HepG2 (cell line): Measurements from ENCODE around the gene EIF3A. TPM values are rescaled to one million over a fixed set of nuclear protein-coding genes. Genes with fewer than 3 reads are reported as not detected.

Experiments
- ATAC-seq: fragments of 200-7000 bp; cut with Tn5 transposase; 3 replicates; pipeline ENCODE4 v1.9.1; 2020; ENCODE audit warnings: mild to moderate bottlenecking, moderate library complexity
- BruUV-seq: library from RNA; stranded (reverse); fragments of 400-500 nt; replicated peaks from 2 replicates; lab custom pipeline; 2021; lab: Mats Ljungman, UMichigan
- CTCF ChIA-PET: fragments of 300-600 bp; formaldehyde crosslinking; extraction: SDS; loops from one replicate; lab custom pipeline; 2021; ENCODE audit warnings: low total read pairs, inconsistent platforms, low intra/inter-chr PET ratio; lab: Yijun Ruan, JAX
- POLR2A ChIA-PET: fragments of 350-600 bp; sonication (Branson Sonifier 250); formaldehyde crosslinking; loops from one replicate; lab custom pipeline; 2020; ENCODE audit warnings: antibody characterized with exemption, inconsistent platforms; lab: Yijun Ruan, JAX
- DNase-seq: peaks from one replicate; pipeline ENCODE4 v3.0.0-alpha.2; 2015; ENCODE audit warnings: low spot score
- FAIRE-seq: peaks from 3 replicates; lab custom pipeline; 2011; peaks lifted over from hg19 to GRCh38; lab: Jason Lieb, UNC
- H2AFZ ChIP-seq: one replicate; pipeline ENCODE4 v1.6.1; 2011; ENCODE audit warnings: low read length, inconsistent platforms
- H3K27ac ChIP-seq: fragments of 300-600 bp; 3 replicates; pipeline ENCODE4 v1.8.0; 2011; ENCODE audit warnings: mixed run types, mild to moderate bottlenecking, mixed read lengths, low read length, inconsistent platforms; ENCODE audit not compliant: insufficient read depth; ENCODE audit errors: extremely low read length
- H3K27me3 ChIP-seq, 2 experiments: fragments of 200-600 bp in 1 of 2; 2 replicates in 1 of 2; 3 replicates in 1 of 2; pipeline versions ENCODE4 v1.6.0 to v1.8.0; 2011; ENCODE audit warnings: low read length in 2 of 2, mild to moderate bottlenecking in 2 of 2, moderate library complexity in 2 of 2, inconsistent platforms in 1 of 2; ENCODE audit not compliant: insufficient read depth in 2 of 2, control insufficient read depth in 1 of 2
- H3K36me3 ChIP-seq, 2 experiments: fragments of 200-600 bp in 1 of 2; replicated peaks in 1 of 2; 2 replicates in 1 of 2; 3 replicates in 1 of 2; pipeline versions ENCODE4 v1.5.1 to v1.8.0; 2011; ENCODE audit warnings: low read length in 2 of 2, inconsistent platforms in 1 of 2; ENCODE audit not compliant: insufficient read depth in 2 of 2, control insufficient read depth in 1 of 2
- H3K4me1 ChIP-seq: 2 replicates; pipeline ENCODE4 v1.5.1; 2012; ENCODE audit warnings: low read length, inconsistent platforms; ENCODE audit not compliant: insufficient read depth
- H3K4me2 ChIP-seq: 2 replicates; pipeline ENCODE4 v1.6.0; 2011; ENCODE audit warnings: low read depth, low read length, inconsistent platforms
- H3K4me3 ChIP-seq, 3 experiments: fragments of 200-600 bp in 1 of 3; sonication (generic), shearing (Covaris generic) in 1 of 3; replicated peaks in 1 of 3; 2 replicates each; pipeline ENCODE4 v1.5.1; 2011 to 2016; ENCODE audit warnings: low read length in 3 of 3, inconsistent platforms in 2 of 3, low read depth in 2 of 3, mild to moderate bottlenecking in 2 of 3, control low read depth in 1 of 3, mixed read lengths in 1 of 3; ENCODE audit not compliant: insufficient read depth in 1 of 3
- H3K79me2 ChIP-seq: one replicate; pipeline ENCODE4 v1.6.1; 2011; ENCODE audit warnings: low read length, inconsistent platforms; ENCODE audit not compliant: insufficient read depth
- H3K9ac ChIP-seq: 2 replicates; pipeline ENCODE4 v1.6.0; 2011; ENCODE audit warnings: mild to moderate bottlenecking, low read depth, low read length, inconsistent platforms; ENCODE audit not compliant: insufficient read depth
- H3K9me3 ChIP-seq: 2 replicates; pipeline ENCODE4 v1.5.1; 2012; ENCODE audit warnings: mild to moderate bottlenecking, low read length
- H4K20me1 ChIP-seq: 2 replicates; pipeline ENCODE4 v1.6.0; 2011; ENCODE audit warnings: inconsistent platforms, mild to moderate bottlenecking, low read length, moderate library complexity; ENCODE audit not compliant: insufficient read depth
- FOXJ3 ChIP-seq: sonication (generic); formaldehyde crosslinking; IDR thresholded peaks from 2 replicates; pipeline ENCODE4 v1.4.0; 2020; ENCODE audit warnings: missing genetic modification reagents, mild to moderate bottlenecking, borderline replicate concordance
- LBX2 ChIP-seq: sonication (generic); formaldehyde crosslinking; IDR thresholded peaks from 2 replicates; pipeline ENCODE4 v1.5.0; 2020; ENCODE audit warnings: missing genetic modification reagents, mild to moderate bottlenecking, borderline replicate concordance
- MAFG ChIP-seq: sonication (generic); formaldehyde crosslinking; IDR thresholded peaks from 2 replicates; pipeline ENCODE4 v1.5.1; 2020; ENCODE audit warnings: mild to moderate bottlenecking, missing genetic modification reagents
- MED13 ChIP-seq: sonication (generic); formaldehyde crosslinking; IDR thresholded peaks from 2 replicates; pipeline ENCODE4 v1.5.0; 2020; ENCODE audit warnings: missing genetic modification reagents
- MTA3 ChIP-seq: sonication (generic); formaldehyde crosslinking; IDR thresholded peaks from 2 replicates; pipeline ENCODE4 v1.4.0; 2020; ENCODE audit warnings: missing genetic modification reagents
- NAIF1 ChIP-seq: sonication (generic); formaldehyde crosslinking; IDR thresholded peaks from 2 replicates; pipeline ENCODE4 v1.5.0; 2020; ENCODE audit warnings: mild to moderate bottlenecking, missing genetic modification reagents, borderline replicate concordance
- NFKBIZ ChIP-seq: IDR thresholded peaks from 2 replicates; pipeline ENCODE4 v1.6.1; 2018; ENCODE audit warnings: missing genetic modification reagents, missing compliant biosample characterization
- SMAD1 ChIP-seq: sonication (generic); formaldehyde crosslinking; IDR thresholded peaks from 2 replicates; pipeline ENCODE4 v1.4.0; 2020; ENCODE audit warnings: missing genetic modification reagents, low read depth, mild to moderate bottlenecking, borderline replicate concordance
- SMYD3 ChIP-seq: sonication (generic); formaldehyde crosslinking; IDR thresholded peaks from 2 replicates; pipeline ENCODE4 v1.8.1; 2023; ENCODE audit warnings: mild to moderate bottlenecking, missing genetic modification reagents
- TCF7L2 ChIP-seq: IDR thresholded peaks from 2 replicates; pipeline ENCODE4 v1.6.1; 2011; ENCODE audit warnings: mild to moderate bottlenecking, low read depth, low read length, moderate library complexity
- ZMAT5 ChIP-seq: sonication (generic); formaldehyde crosslinking; IDR thresholded peaks from 2 replicates; pipeline ENCODE4 v1.5.0; 2020; ENCODE audit warnings: mild to moderate bottlenecking, low read depth, missing genetic modification reagents, borderline replicate concordance
- ZNF225 ChIP-seq: sonication (generic); formaldehyde crosslinking; IDR thresholded peaks from 2 replicates; pipeline ENCODE4 v1.4.0; 2020; ENCODE audit warnings: mild to moderate bottlenecking, missing genetic modification reagents
- ZNF232 ChIP-seq: sonication (generic); formaldehyde crosslinking; IDR thresholded peaks from 2 replicates; pipeline ENCODE4 v1.4.0; 2020; ENCODE audit warnings: missing genetic modification reagents, borderline replicate concordance
- ZNF33A ChIP-seq: sonication (generic); formaldehyde crosslinking; IDR thresholded peaks from 2 replicates; pipeline ENCODE4 v1.5.1; 2020; ENCODE audit warnings: missing genetic modification reagents, mild to moderate bottlenecking, moderate library complexity, borderline replicate concordance
- WGBS: methylation state at CpG from one replicate; pipeline ENCODE4 v1.1.6; 2017; ENCODE audit warnings: low lambda C conversion rate; 5-methylcytosine and 5-hydroxymethylcytosine counted together
- in situ Hi-C: cut with HindIII; loops from 2 replicates; pipeline ENCODE4 v1.10.0; 2017; ENCODE audit warnings: low pct_unique_long_range_greater_than_20kb; ENCODE audit not compliant: extremely low pct_ligation_motif_present
- intact Hi-C: fragments of 100-400 bp; cut with micrococcal nuclease; formaldehyde crosslinking; loops from one replicate; pipeline ENCODE4 v1.10.0; 2022; ENCODE audit not compliant: unreplicated experiment
- polyA plus RNA-seq, 8 experiments: library from polyadenylated mRNA; depleted of rRNA in 3 of 8; stranded (reverse) in 7 of 8; unstranded in 1 of 8; fragments of >200 nt; fragmentation: Illumina TruSeq in 4 of 8; extraction: Trizol in 4 of 8; gene quantifications; 2 replicates each; pipeline versions ENCODE4 v1.2.1 to v1.2.3, GENCODE V29; 2011 to 2016; ENCODE audit warnings: low read depth in 4 of 8, missing spikeins in 1 of 8, mixed read lengths in 1 of 8; ENCODE audit not compliant: insufficient read depth in 1 of 8
- total RNA-seq, 5 experiments: library from RNA; depleted of rRNA; stranded (reverse); fragments of >200 nt; fragmentation: Illumina TruSeq; extraction: Trizol; gene quantifications; 2 replicates each; pipeline ENCODE4 v1.2.3, GENCODE V29; 2016; ENCODE audit warnings: low read depth in 1 of 5

Gene EIF3A
- total and polyA plus RNA-seq, 2 of the 13 experiments (the other 11 are each of a cell fraction or from before 2014, with no cell fraction given), result 25.6 to 117 TPM

- TF ChIP-seq LBX2 (CRISPR knock-in tag) (no peak), TCF7L2 (no peak), ZNF33A (CRISPR knock-in tag) (no peak), ZNF232 (CRISPR knock-in tag) (no peak), MTA3 (no peak), NFKBIZ (CRISPR knock-in tag) (no peak), SMYD3 (CRISPR knock-in tag) (no peak), FOXJ3 (CRISPR knock-in tag) (no peak), SMAD1 (CRISPR knock-in tag) (no peak), MED13 (no peak), NAIF1 (CRISPR knock-in tag) (no peak), ZMAT5 (CRISPR knock-in tag) (no peak), ZNF225 (CRISPR knock-in tag) (no peak), MAFG (no peak)
- H3K36me3 ChIP-seq, result no peaks in the 10 kb centered on the region
- H3K27me3 ChIP-seq, result peaks cover 5 to 39% of the 10 kb centered on the region in 2 experiments; a peak in 4 of 5 replicates
- POLR2A ChIA-PET, result no interaction called here
- H3K9ac ChIP-seq, result no peak overlapping the region
- H3K27ac ChIP-seq, result no peak overlapping the region
- in situ Hi-C loops, result no loop called here
- no peak overlapping the region for H2AFZ ChIP-seq
- intact Hi-C loops, result loop anchor here (10.0 kb wide), 1 partner anchor 266 kb away; the partner anchor contains the start of gene CACUL1
- H3K9me3 ChIP-seq, result no peaks in the 10 kb centered on the region
- ATAC-seq (peak; percentile 30; the same call in 2 of the 3 replicates), FAIRE-seq (no peak), DNase-seq (no peak)
- BruUV-seq, result no TSS peak
- WGBS, result 7% methylated on average over 2 of the region's 2 CpGs
- H3K4me2 ChIP-seq, result no peak overlapping the region
- no peak overlapping the region for H3K4me3 ChIP-seq
- CTCF ChIA-PET, result no interaction called here
- H3K4me1 ChIP-seq, result peaks cover 31% of the 10 kb centered on the region
- no peaks in the 10 kb centered on the region for H4K20me1 ChIP-seq
- H3K79me2 ChIP-seq, result no peaks in the 10 kb centered on the region
Measured at GRCh38 chr10:119020627-119020946, 60.0 kb downstream of the EIF3A start.
